HG03342 (cell line): Measurements from ENCODE around the gene BEGAIN.

Experiments used
- ATAC-seq: cut with Tn5 transposase; IDR thresholded peaks from one replicate; pipeline ENCODE4 v1.9.1; 2021; ENCODE audit warnings: mild to moderate bottlenecking, moderate library complexity; ENCODE audit not compliant: unreplicated experiment

The BEGAIN gene

GRCh38 chr14:100554696-100555320, 32.4 kb downstream of the BEGAIN start:
- ATAC-seq = no peak

GRCh38 chr14:100554082-100554677, 33.0 kb downstream of the BEGAIN start:
- ATAC-seq = no peak

GRCh38 chr14:100553471-100553870, 33.7 kb downstream of the BEGAIN start:
- ATAC-seq = no peak

- ATAC-seq = no peak
Measured at GRCh38 chr14:100552524-100553125, 34.6 kb downstream of the BEGAIN start.

- no peak for ATAC-seq
Measured at GRCh38 chr14:100551056-100551455, 36.2 kb downstream of the BEGAIN start.

- no peak for ATAC-seq
Measured at GRCh38 chr14:100549834-100550625, 37.2 kb downstream of the BEGAIN start.

- ATAC-seq = no peak
Measured at GRCh38 chr14:100548939-100549338, 38.3 kb downstream of the BEGAIN start.

- ATAC-seq = no peak
Measured at GRCh38 chr14:100548295-100548655, 38.9 kb downstream of the BEGAIN start.

- ATAC-seq = no peak
Measured at GRCh38 chr14:100547633-100548294, 39.5 kb downstream of the BEGAIN start.

- ATAC-seq = no peak
Measured at GRCh38 chr14:100546051-100546443, 41.2 kb downstream of the BEGAIN start.

GRCh38 chr14:100545359-100545758, 41.9 kb downstream of the BEGAIN start:
- no peak for ATAC-seq

- ATAC-seq = no peak
Measured at GRCh38 chr14:100544506-100545141, 42.6 kb downstream of the BEGAIN start.

- no peak for ATAC-seq
Measured at GRCh38 chr14:100543471-100544455, 43.5 kb downstream of the BEGAIN start.

- ATAC-seq = no peak
Measured at GRCh38 chr14:100542619-100543205, 44.5 kb downstream of the BEGAIN start.

- ATAC-seq = no peak
Measured at GRCh38 chr14:100541621-100542560, 45.3 kb downstream of the BEGAIN start.

GRCh38 chr14:100540926-100541620, 46.1 kb downstream of the BEGAIN start:
- ATAC-seq = no peak

GRCh38 chr14:100540141-100540925, 46.9 kb downstream of the BEGAIN start:
- ATAC-seq = no peak
